HFFc6 (cell line): ENCODE results near the gene AZI2. TPM values are rescaled to one million over a fixed set of nuclear protein-coding genes. Genes with fewer than 3 reads are reported as not detected.

Experiments used
- DNase-seq: peaks from one replicate; pipeline ENCODE4 v3.0.0-alpha.2; 2018
- H3K27ac Mint-ChIP-seq: 2 replicates; pipeline ENCODE4 v1.8.0; 2020; ENCODE audit warnings: mild to moderate bottlenecking, mixed read lengths
- H3K27me3 Mint-ChIP-seq: 2 replicates; pipeline ENCODE4 v1.8.0; 2021; ENCODE audit warnings: mild to moderate bottlenecking, moderate library complexity, mixed read lengths; ENCODE audit not compliant: insufficient read depth
- H3K36me3 Mint-ChIP-seq: 2 replicates; pipeline ENCODE4 v1.8.0; 2021; ENCODE audit warnings: low read depth, mixed read lengths
- H3K4me1 Mint-ChIP-seq: 2 replicates; pipeline ENCODE4 v1.8.0; 2020; ENCODE audit warnings: low read depth, mixed read lengths
- H3K4me3 Mint-ChIP-seq: 2 replicates; pipeline ENCODE4 v1.8.0; 2020; ENCODE audit warnings: mild to moderate bottlenecking, moderate library complexity, mixed read lengths
- H3K9me3 Mint-ChIP-seq: 2 replicates; pipeline ENCODE4 v1.8.0; 2020; ENCODE audit warnings: mild to moderate bottlenecking, mixed read lengths
- total RNA-seq, 6 experiments: library from RNA; stranded (reverse); fragmentation: NEBNext Ultra II Directional; extraction: Animal tissue kit (Norgen Biotek cat#: 25700); gene quantifications; 2 replicates in 1 of 6; 3 replicates in 5 of 6; pipeline ENCODE4 v1.2.3, GENCODE V29; 2021
- TF ChIP-seq, protein P1 (sequence below): fragments of 200-600 bp; sonication (generic); IDR thresholded peaks from 2 replicates; pipeline ENCODE4 v1.5.0; 2021; ENCODE audit warnings: antibody characterized with exemption, mild to moderate bottlenecking

AZI2 gene
- total RNA-seq, 6 experiments from 2014 or later: 61.9 to 69.6 (median 67.0) TPM

DNA sequence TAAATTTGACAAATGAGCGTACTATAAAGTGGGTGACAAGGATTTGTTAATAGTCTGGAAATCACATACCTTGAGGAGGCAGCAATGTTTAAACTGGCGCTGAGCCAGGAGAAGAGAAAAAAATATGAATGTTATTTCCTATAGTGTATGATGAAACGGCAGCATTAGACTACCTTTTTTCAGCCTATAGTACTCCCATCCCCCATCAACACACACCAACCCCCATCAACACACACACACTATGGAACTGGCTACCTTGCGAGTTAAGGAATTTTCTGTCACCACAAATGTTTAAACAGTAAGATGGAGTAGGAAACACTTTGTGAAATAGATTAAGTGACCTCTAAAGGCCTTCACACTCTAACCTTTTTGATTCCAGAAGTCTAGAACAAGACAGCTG, 46.9 kb downstream of the AZI2 start:
- no peaks in the 10 kb centered on the region for H3K27me3 Mint-ChIP-seq
- H3K4me3 Mint-ChIP-seq: no peak overlapping the region
- H3K36me3 Mint-ChIP-seq: no peaks in the 10 kb centered on the region
- TF ChIP-seq, protein P1, sequence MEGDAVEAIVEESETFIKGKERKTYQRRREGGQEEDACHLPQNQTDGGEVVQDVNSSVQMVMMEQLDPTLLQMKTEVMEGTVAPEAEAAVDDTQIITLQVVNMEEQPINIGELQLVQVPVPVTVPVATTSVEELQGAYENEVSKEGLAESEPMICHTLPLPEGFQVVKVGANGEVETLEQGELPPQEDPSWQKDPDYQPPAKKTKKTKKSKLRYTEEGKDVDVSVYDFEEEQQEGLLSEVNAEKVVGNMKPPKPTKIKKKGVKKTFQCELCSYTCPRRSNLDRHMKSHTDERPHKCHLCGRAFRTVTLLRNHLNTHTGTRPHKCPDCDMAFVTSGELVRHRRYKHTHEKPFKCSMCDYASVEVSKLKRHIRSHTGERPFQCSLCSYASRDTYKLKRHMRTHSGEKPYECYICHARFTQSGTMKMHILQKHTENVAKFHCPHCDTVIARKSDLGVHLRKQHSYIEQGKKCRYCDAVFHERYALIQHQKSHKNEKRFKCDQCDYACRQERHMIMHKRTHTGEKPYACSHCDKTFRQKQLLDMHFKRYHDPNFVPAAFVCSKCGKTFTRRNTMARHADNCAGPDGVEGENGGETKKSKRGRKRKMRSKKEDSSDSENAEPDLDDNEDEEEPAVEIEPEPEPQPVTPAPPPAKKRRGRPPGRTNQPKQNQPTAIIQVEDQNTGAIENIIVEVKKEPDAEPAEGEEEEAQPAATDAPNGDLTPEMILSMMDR: no peak
- no peaks in the 10 kb centered on the region for H3K9me3 Mint-ChIP-seq
- no peaks in the 10 kb centered on the region for H3K4me1 Mint-ChIP-seq
- DNase-seq: no peak
- H3K27ac Mint-ChIP-seq: no peak overlapping the region

- H3K4me3 Mint-ChIP-seq: no peak overlapping the region
- no peaks in the 10 kb centered on the region for H3K4me1 Mint-ChIP-seq
- H3K27ac Mint-ChIP-seq: no peak overlapping the region
- TF ChIP-seq, protein P1: no peak
- no peaks in the 10 kb centered on the region for H3K27me3 Mint-ChIP-seq
- DNase-seq: no peak
- no peaks in the 10 kb centered on the region for H3K9me3 Mint-ChIP-seq
- no peaks in the 10 kb centered on the region for H3K36me3 Mint-ChIP-seq
Observed at GRCh38 chr3:28300345-28300962, 48.2 kb downstream of the AZI2 start.

- no peak for DNase-seq
- Mint-ChIP-seq H3K27me3 (no peaks in the 10 kb centered on the region), H3K9me3 (no peaks in the 10 kb centered on the region), H3K27ac (no peak overlapping the region), H3K4me3 (no peak overlapping the region), H3K36me3 (no peaks in the 10 kb centered on the region), H3K4me1 (no peaks in the 10 kb centered on the region)
- TF ChIP-seq, protein P1: no peak
Observed at GRCh38 chr3:28299705-28300104, 48.9 kb downstream of the AZI2 start.

- Mint-ChIP-seq H3K4me1 (no peaks in the 10 kb centered on the region), H3K4me3 (no peak overlapping the region), H3K27me3 (no peaks in the 10 kb centered on the region), H3K9me3 (no peaks in the 10 kb centered on the region), H3K36me3 (peaks cover under 1% of the 10 kb centered on the region), H3K27ac (peak overlapping the region; percentile 43; the same call in 1 of the 2 replicates)
- DNase-seq: no peak
- TF ChIP-seq, protein P1: no peak
Observed at GRCh38 chr3:28295898-28296490, 52.6 kb downstream of the AZI2 start.

DNA sequence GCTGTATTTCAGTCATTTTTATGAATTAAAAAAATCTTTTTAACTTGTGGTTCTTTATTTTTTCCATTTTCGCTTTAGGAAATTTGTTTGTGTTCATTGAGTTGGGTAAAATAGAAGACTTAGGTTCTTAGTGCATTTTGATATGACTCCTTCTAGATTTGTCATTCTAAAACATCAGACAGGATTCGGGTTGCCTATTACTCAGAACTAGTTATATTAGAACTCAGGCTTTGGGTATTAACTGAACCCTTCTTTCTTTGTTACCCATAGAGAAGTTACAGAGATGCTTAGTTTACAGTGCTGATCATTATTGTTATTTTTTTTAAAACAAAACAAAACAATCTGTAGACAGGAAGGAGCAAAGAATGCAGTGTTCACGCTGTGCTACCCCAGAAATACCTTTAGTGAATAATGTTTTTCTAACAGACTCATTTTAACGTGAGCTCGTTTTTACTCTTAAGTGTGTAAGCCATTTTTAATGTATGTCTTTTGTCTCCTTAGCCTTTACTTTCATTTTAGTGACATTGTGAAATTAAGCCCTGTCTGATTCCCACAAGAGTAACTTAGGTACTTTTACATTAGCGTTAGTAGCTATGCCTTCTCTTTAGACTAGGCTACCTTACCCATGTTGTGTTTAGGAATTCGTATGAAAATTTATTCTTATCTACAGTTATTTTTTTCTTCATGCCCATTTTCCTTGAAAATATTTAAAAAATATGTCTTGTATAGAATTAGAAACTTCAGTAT, 53.8 kb downstream of the AZI2 start:
- Mint-ChIP-seq H3K9me3 (no peaks in the 10 kb centered on the region), H3K27ac (no peak overlapping the region), H3K36me3 (peaks cover 5% of the 10 kb centered on the region), H3K4me3 (no peak overlapping the region), H3K27me3 (no peaks in the 10 kb centered on the region), H3K4me1 (no peaks in the 10 kb centered on the region)
- TF ChIP-seq, protein P1: no peak
- no peak for DNase-seq
